ENCODE measurements around the gene ANP32E.

- TF ChIP-seq STAT5B (CRISPR knock-in tag; IDR thresholded peaks at IDR 0.05) = no peak
- TF ChIP-seq SIX5 (IDR thresholded peaks at IDR 0.05; ENCODE audit: borderline replicate concordance in 1 of 2, insufficient read depth in 1 of 2, low read depth in 1 of 2, low read length in 2 of 2) = no peak
- TF ChIP-seq ZBTB1 (CRISPR knock-in tag; IDR thresholded peaks at IDR 0.05; ENCODE audit: borderline replicate concordance, low read depth) = no peak
- TF ChIP-seq JUNB (CRISPR knock-in tag; conservative IDR thresholded peaks at IDR 0.05) = no peak
- no peak for TF ChIP-seq ZBTB43 (CRISPR knock-in tag; IDR thresholded peaks at IDR 0.05)
- TF ChIP-seq CTCF (IDR thresholded peaks at IDR 0.05 in 2 of 3, conservative IDR thresholded peaks at IDR 0.05 in 1 of 3; ENCODE audit: insufficient read depth in 2 of 3, low read depth in 1 of 3, low read length in 3 of 3) = no peak
- TF ChIP-seq PCBP2 (IDR thresholded peaks at IDR 0.05; ENCODE audit: low read depth, low read length, poor library complexity, severe bottlenecking) = no peak
- TF ChIP-seq TCF7L2 (IDR thresholded peaks at IDR 0.05; ENCODE audit: low read depth, low read length) = no peak
- no peak for TF ChIP-seq ZBTB12 (CRISPR knock-in tag; IDR thresholded peaks at IDR 0.05)
- no peak for TF ChIP-seq NCOA2 (IDR thresholded peaks at IDR 0.05; ENCODE audit: partially characterized antibody in 2 of 2)
- no peak for TF ChIP-seq ZEB2 (IDR thresholded peaks at IDR 0.05)
- no peak for TF ChIP-seq MAX (CRISPR knock-in tag; IDR thresholded peaks at IDR 0.05)
- no peak for TF ChIP-seq CEBPB (tag; IDR thresholded peaks at IDR 0.05)
- TF ChIP-seq RFX5 (IDR thresholded peaks at IDR 0.05; ENCODE audit: low read depth, low read length) = no peak
Observed at GRCh38 chr1:150259758-150260669, 24.1 kb upstream of the ANP32E start.

Measured in K562 (cell line).